ENCODE results near the gene APBB2. TPM values are rescaled to one million over a fixed set of nuclear protein-coding genes. Genes with fewer than 3 reads are reported as not detected.
"Not testable (repeated sequence)": the region's sequence is repeated elsewhere in the genome, so short reads cannot be mapped to it uniquely, and the experiment has no call there.

The APBB2 gene
- total and polyA plus RNA-seq, 12 donors = 5.2 to 35.4 (median 26.3) TPM

GRCh38 chr4:40826821-40827220 lies 387.5 kb downstream of the APBB2 start:
- no peak for TF ChIP-seq CTCF (IDR thresholded peaks at IDR 0.05)
- DNase-seq (no peak), ATAC-seq (no peak)
- Histone ChIP-seq H3K36me3 (peaks cover 0 to 99% (median 31%) of the 10 kb centered on the region in 9 donors), H3K4me1 (no peaks in the 10 kb centered on the region), H3K4me3 (no peak overlapping the region), H3K27ac (no peak overlapping the region), H3K9me3 (no peaks in the 10 kb centered on the region), H3K27me3 (no peaks in the 10 kb centered on the region)
- 90 to 92% methylated on average over 5 of the region's 5 CpGs for WGBS, 2 donors
- intact Hi-C loops (cut with DNase I) = no loop called here

- no peak for TF ChIP-seq CTCF (IDR thresholded peaks at IDR 0.05)
- Histone ChIP-seq H3K4me3 (no peak overlapping the region), H3K4me1 (no peaks in the 10 kb centered on the region), H3K27me3 (no peaks in the 10 kb centered on the region), H3K36me3 (peaks cover 0 to 100% (median 36%) of the 10 kb centered on the region in 9 donors), H3K9me3 (no peaks in the 10 kb centered on the region), H3K27ac (no peak overlapping the region)
- ATAC-seq = no peak
- WGBS, 2 donors = 91 to 93% methylated on average over 19 of the region's 19 CpGs
- DNase-seq = no peak
- intact Hi-C loops (cut with DNase I) = no loop called here
Measured at GRCh38 chr4:40825014-40825838, 389.1 kb downstream of the APBB2 start.

GRCh38 chr4:40822420-40823166 lies 391.7 kb downstream of the APBB2 start:
- Histone ChIP-seq H3K27ac (no peak overlapping the region), H3K4me1 (no peaks in the 10 kb centered on the region), H3K9me3 (no peaks in the 10 kb centered on the region), H3K4me3 (no peak overlapping the region), H3K36me3 (peaks cover 0 to 99% (median 36%) of the 10 kb centered on the region in 9 donors), H3K27me3 (no peaks in the 10 kb centered on the region)
- 95% methylated on average over 8 of the region's 8 CpGs for WGBS, 2 donors
- DNase-seq = no peak
- ATAC-seq = no peak
- intact Hi-C loops (cut with DNase I) = no loop called here
- TF ChIP-seq CTCF (IDR thresholded peaks at IDR 0.05) = no peak

GRCh38 chr4:40820101-40820500 lies 394.2 kb downstream of the APBB2 start:
- Histone ChIP-seq H3K36me3 (peaks cover 0 to 99% (median 24%) of the 10 kb centered on the region in 9 donors), H3K27me3 (no peaks in the 10 kb centered on the region), H3K27ac (no peak overlapping the region), H3K4me1 (no peaks in the 10 kb centered on the region), H3K9me3 (no peaks in the 10 kb centered on the region), H3K4me3 (no peak overlapping the region)
- ATAC-seq (no peak), DNase-seq (no peak)
- 96% methylated on average over 11 of the region's 11 CpGs for WGBS, 2 donors
- intact Hi-C loops (cut with DNase I) = no loop called here
- TF ChIP-seq CTCF (IDR thresholded peaks at IDR 0.05) = no peak

GRCh38 chr4:40817157-40817556 lies 397.2 kb downstream of the APBB2 start:
- Histone ChIP-seq H3K4me1 (peaks cover 0 to 12% (median 0%) of the 10 kb centered on the region in 9 donors), H3K36me3 (peaks cover 0 to 99% (median 28%) of the 10 kb centered on the region in 9 donors)
- H3K4me3 ChIP-seq; intact Hi-C loops (cut with DNase I); H3K9me3 ChIP-seq; DNase-seq; H3K27ac ChIP-seq; H3K27me3 ChIP-seq; ATAC-seq: not testable (repeated sequence)
- WGBS, 2 donors = 96 to 97% methylated on average over 6 of the region's 6 CpGs

Measured in heart right ventricle (tissue), 16 donors.